Midbrain (tissue), 1 donor: ENCODE measurements around the gene SECTM1.
"Not testable (repeated sequence)": the region's sequence is repeated elsewhere in the genome, so short reads cannot be mapped to it uniquely, and the experiment has no call there.

Experiments used
- DNase-seq: peaks from one replicate; lab custom pipeline; 2025; lab: John Stamatoyannopoulos, UW

The SECTM1 gene

GRCh38 chr17:82369211-82369610 lies 35.6 kb upstream of the SECTM1 start:
- no peak for DNase-seq

- DNase-seq, result no peak
Measured at GRCh38 chr17:82367724-82368524, 34.4 kb upstream of the SECTM1 start.

GRCh38 chr17:82366749-82367148 lies 33.2 kb upstream of the SECTM1 start:
- DNase-seq, result no peak

GRCh38 chr17:82365606-82366295 lies 32.2 kb upstream of the SECTM1 start:
- no peak for DNase-seq

- DNase-seq, result no peak
Measured at GRCh38 chr17:82361885-82362633, 28.5 kb upstream of the SECTM1 start.

GRCh38 chr17:82359451-82360074 lies 26.0 kb upstream of the SECTM1 start:
- DNase-seq, result not testable (repeated sequence)

GRCh38 chr17:82358465-82359350 lies 25.1 kb upstream of the SECTM1 start, which contains the start of gene TEX19:
Gene TEX19, plus strand, starts transcription at chr17:82359247. Its CDS starts 2,904 bp downstream, at chr17:82362151.
- no peak for DNase-seq

GRCh38 chr17:82357394-82357793 lies 23.8 kb upstream of the SECTM1 start:
- DNase-seq, result no peak

- no peak for DNase-seq
Measured at GRCh38 chr17:82356845-82357355, 23.3 kb upstream of the SECTM1 start.

- no peak for DNase-seq
Measured at GRCh38 chr17:82355770-82356427, 22.3 kb upstream of the SECTM1 start.

GRCh38 chr17:82354804-82355308 lies 21.3 kb upstream of the SECTM1 start:
- DNase-seq, result no peak

GRCh38 chr17:82353484-82353883 lies 19.9 kb upstream of the SECTM1 start:
- DNase-seq, result no peak

- peak; percentile 77 for DNase-seq
Measured at GRCh38 chr17:82351713-82352488, 18.3 kb upstream of the SECTM1 start.

GRCh38 chr17:82351254-82351712 lies 17.7 kb upstream of the SECTM1 start:
- DNase-seq, result no peak

- DNase-seq, result no peak
Measured at GRCh38 chr17:82350182-82351030, 16.8 kb upstream of the SECTM1 start.

GRCh38 chr17:82349287-82349701 lies 15.7 kb upstream of the SECTM1 start:
- no peak for DNase-seq

GRCh38 chr17:82348866-82349265 lies 15.3 kb upstream of the SECTM1 start:
- DNase-seq, result no peak

GRCh38 chr17:82348434-82348833 lies 14.9 kb upstream of the SECTM1 start:
- DNase-seq, result no peak
